Skeletal muscle tissue (tissue), 4 donors: Measurements from ENCODE around the gene MPPED1. TPM values are rescaled to one million over a fixed set of nuclear protein-coding genes. Genes with fewer than 3 reads are reported as not detected.

Source experiments
- H3K27ac ChIP-seq: one replicate; pipeline ENCODE4 v1.7.0; 2013; ENCODE audit warnings: mild to moderate bottlenecking, low read depth, low read length, inconsistent platforms
- H3K27me3 ChIP-seq, 3 donors: one replicate each; pipeline ENCODE4 v1.7.0; 2013; ENCODE audit warnings: low read length in 3 of 3; ENCODE audit not compliant: control insufficient read depth in 3 of 3, insufficient read depth in 3 of 3
- H3K36me3 ChIP-seq, 3 donors: one replicate each; pipeline ENCODE4 v1.7.0; 2013; ENCODE audit warnings: low read length in 3 of 3; ENCODE audit not compliant: control insufficient read depth in 3 of 3, insufficient read depth in 3 of 3
- H3K4me1 ChIP-seq, 3 donors: one replicate each; pipeline ENCODE4 v1.7.0; 2013; ENCODE audit warnings: low read length in 3 of 3, mild to moderate bottlenecking in 3 of 3; ENCODE audit not compliant: control insufficient read depth in 3 of 3, insufficient read depth in 3 of 3
- H3K4me3 ChIP-seq, 3 donors: one replicate each; pipeline ENCODE4 v1.7.0; 2013; ENCODE audit warnings: low read length in 3 of 3
- H3K9ac ChIP-seq, 3 donors: one replicate each; pipeline ENCODE4 v1.7.0; 2013; ENCODE audit warnings: low read length in 3 of 3, mild to moderate bottlenecking in 3 of 3, moderate library complexity in 2 of 3, low read depth in 1 of 3
- H3K9me3 ChIP-seq, 3 donors: one replicate each; pipeline ENCODE4 v1.7.0; 2013; ENCODE audit warnings: low read length in 3 of 3; ENCODE audit not compliant: control insufficient read depth in 3 of 3
- total RNA-seq: library from RNA; depleted of rRNA; stranded (reverse); fragments of >200 nt; gene quantifications from one replicate; pipeline ENCODE4 v1.2.3, GENCODE V29; 2014
- donor health status: Osteomylitis.

MPPED1 gene
- total RNA-seq, 1 donor from 2014 or later: under 0.01 TPM

DNA sequence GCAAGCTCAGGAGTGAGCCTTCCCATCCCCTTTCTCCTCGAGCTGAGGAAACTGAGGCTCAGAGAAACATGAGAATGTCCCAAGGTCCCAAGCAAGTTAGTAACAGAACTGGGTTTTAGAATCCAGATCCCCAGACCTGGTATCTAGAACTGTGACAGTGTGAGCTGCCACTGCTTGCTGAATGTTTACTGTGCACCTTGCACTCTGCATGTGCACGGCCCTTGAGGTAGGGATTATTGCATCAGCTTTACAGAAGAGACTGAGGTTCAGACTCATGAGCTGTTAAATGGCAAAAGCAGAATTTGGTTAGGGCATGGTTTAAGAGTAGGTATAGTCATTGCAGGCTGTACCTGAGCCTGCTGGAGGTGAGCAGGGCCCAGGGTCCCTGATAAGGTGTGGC lies 3.8 kb upstream of the MPPED1 start:
- no peak overlapping the region for H3K9ac ChIP-seq
- peaks cover 49 to 53% (median 50%) of the 10 kb centered on the region in 3 donors for H3K27me3 ChIP-seq
- H3K4me1 ChIP-seq: no peaks in the 10 kb centered on the region
- no peak overlapping the region for H3K4me3 ChIP-seq
- H3K36me3 ChIP-seq: no peaks in the 10 kb centered on the region
- H3K9me3 ChIP-seq: no peaks in the 10 kb centered on the region
- no peak overlapping the region for H3K27ac ChIP-seq

DNA sequence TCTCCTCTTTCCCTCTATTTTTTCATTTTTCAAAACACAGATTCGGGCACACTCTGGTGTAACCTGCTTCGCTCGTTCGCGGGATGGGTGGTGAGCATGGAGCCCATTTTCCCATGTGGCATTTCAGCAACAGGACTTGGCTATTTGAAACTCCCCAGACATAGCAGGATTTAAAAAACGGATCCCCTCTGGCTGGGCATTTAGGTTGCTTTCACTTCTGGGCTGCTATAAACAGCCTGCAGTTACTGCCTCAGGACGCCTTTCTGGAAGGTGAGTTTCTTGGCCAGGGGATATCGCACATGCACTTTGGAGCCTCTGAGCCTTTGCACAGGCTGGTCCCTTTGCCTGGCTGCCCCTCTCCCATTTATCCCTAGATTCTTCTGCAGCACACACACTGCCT lies 2.8 kb upstream of the MPPED1 start:
- Histone ChIP-seq H3K4me1 (no peaks in the 10 kb centered on the region), H3K9ac (no peak overlapping the region), H3K27me3 (peaks cover 59 to 61% (median 60%) of the 10 kb centered on the region in 3 donors), H3K9me3 (no peaks in the 10 kb centered on the region), H3K4me3 (no peak overlapping the region), H3K27ac (no peak overlapping the region), H3K36me3 (no peaks in the 10 kb centered on the region)

DNA sequence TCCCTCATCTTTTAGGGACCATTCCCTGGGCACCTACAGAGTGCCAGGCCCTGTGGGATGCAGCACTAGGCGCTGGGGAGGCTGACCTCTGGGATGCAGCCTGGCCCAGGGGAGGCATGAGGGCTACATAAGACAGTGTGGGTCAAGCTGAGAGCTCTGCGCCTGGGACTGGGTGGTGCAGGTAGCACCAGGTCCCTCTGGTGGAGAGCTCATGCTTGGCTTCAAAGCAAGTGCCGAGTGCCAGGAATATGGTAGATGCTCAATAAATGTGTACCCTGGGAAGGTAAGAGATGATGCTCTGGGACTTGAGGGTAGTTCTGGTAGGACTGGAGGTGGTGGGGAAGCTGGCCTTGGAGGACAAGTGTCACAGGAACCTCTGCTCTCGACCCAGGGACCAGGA lies 2.0 kb upstream of the MPPED1 start:
- no peaks in the 10 kb centered on the region for H3K4me1 ChIP-seq

DNA sequence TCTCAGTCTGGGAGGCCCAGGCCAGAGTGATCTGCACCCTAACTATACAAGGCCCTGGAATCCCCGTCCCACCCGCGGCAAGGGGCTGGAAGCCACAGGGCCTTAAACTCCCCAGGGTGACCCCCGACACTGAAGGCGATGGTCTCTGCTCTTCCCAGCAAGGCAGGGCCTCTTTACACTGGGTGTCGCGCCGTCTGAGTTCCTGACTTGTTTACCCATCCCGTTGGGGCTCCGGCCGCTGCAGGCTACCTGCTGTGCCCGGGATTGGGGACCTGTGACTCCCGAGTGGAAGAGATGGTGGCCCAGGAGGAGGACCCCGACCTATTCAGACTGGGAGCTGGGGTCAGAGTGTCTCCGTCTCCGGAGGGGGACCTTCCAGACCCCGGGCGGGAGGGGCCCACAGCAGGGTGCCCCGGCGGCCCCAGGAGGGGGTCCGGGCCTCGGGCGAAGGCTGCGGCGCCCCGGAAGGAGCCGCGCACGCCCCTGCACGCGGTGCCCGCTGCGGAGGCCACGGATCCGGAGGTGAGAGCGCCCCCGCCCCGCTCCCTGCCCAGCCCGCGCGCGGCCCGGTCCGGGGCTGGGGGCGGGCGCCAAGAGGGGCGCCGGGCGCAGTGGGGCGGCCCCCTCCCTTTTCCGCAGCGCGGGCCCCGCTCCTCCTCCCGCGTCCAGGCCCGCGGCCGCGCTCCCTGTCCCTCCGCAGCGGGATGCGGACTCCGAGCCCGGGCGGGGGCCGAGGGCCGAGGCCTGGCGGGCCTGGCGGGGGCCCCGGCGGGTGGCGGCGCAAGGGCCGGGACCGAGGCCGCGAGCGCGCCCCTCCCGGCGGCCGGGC lies 560 bp upstream of the MPPED1 start:
- no peak overlapping the region for H3K4me3 ChIP-seq

More for the DNA sequence above, 2.0 kb upstream of the MPPED1 start:
- H3K27ac ChIP-seq: no peak overlapping the region
- no peaks in the 10 kb centered on the region for H3K9me3 ChIP-seq
- H3K36me3 ChIP-seq: no peaks in the 10 kb centered on the region
- H3K9ac ChIP-seq: no peak overlapping the region
- H3K27me3 ChIP-seq: peaks cover 55 to 63% (median 62%) of the 10 kb centered on the region in 3 donors
- no peak overlapping the region for H3K4me3 ChIP-seq

DNA sequence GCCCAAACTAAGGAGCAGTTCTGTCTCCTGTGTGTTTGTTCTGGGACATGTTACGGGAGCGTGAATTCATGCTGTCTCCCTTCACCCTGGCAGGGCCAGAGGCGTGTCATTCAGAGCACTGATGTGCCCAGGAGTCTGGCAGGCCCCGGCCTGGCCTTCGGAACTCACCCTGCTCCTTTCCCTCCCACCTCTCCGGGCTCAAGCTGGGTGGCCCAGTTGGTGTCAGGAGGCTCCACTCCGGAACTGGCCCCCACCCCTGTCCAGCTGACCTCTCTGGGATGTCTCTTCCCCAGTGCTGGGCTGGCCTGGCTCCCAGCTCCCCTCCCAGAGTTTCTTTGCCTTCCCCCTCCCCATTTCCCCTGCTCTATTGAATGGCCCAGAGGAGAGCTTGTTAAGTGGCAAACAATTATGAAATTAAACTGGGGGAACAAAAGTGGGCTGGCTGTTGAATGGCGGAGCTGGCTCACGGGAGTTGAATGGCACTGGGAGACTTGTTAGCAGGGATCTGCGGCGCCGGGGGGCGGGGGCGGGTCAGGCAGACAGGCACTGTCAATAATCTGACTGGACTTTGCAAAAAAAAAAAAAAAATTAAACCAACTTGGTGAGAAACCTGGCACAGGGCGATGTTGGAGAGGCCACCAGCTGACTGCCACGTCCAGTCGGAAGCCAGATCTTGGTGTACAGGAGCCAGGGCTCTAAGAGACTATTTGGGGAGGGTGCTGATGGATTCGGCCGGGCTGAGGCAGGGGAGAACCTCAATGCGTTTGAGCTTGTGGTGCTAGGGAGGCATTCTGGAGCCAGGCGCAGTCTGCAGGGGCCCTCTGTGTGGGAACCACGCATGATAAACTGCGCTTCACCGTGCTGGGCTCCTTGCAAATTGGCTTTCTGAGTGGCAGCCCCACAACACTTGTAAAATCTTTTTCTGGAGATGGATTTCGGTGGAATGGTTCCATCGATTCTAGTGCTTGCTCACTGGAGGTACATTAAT lies 1.3 kb downstream of the MPPED1 start:
- H3K4me1 ChIP-seq: no peaks in the 10 kb centered on the region
- no peak overlapping the region for H3K4me3 ChIP-seq
- no peaks in the 10 kb centered on the region for H3K36me3 ChIP-seq
- no peaks in the 10 kb centered on the region for H3K9me3 ChIP-seq
- H3K9ac ChIP-seq: no peak overlapping the region
- H3K27ac ChIP-seq: no peak overlapping the region
- H3K27me3 ChIP-seq: peaks cover 56 to 76% (median 68%) of the 10 kb centered on the region in 3 donors

More for the DNA sequence above, 560 bp upstream of the MPPED1 start:
- Histone ChIP-seq H3K9me3 (no peaks in the 10 kb centered on the region), H3K27ac (no peak overlapping the region), H3K9ac (no peak overlapping the region), H3K4me1 (no peaks in the 10 kb centered on the region), H3K27me3 (peaks cover 60 to 72% (median 67%) of the 10 kb centered on the region in 3 donors), H3K36me3 (no peaks in the 10 kb centered on the region)

DNA sequence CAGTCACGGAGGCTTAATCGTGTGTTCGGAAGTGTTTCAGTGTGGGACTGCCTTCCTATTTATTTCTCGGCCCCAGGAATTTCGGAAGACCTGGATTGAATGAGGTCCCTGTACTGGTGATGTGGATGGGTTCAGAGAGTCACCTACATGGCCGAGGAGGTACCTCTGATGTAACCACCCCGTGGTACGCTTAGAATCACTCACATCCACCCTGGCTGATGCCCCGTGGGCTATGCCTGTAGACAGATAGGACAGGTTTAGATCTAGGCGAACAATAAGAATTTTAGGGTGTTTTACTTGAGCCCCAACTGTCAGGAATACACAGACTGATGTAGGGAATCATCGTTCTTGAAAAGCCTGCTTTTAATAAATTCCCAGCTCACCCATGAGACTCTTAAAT lies 2.0 kb downstream of the MPPED1 start:
- no peaks in the 10 kb centered on the region for H3K36me3 ChIP-seq
- no peak overlapping the region for H3K4me3 ChIP-seq
- peaks cover 58 to 77% (median 69%) of the 10 kb centered on the region in 3 donors for H3K27me3 ChIP-seq
- no peak overlapping the region for H3K27ac ChIP-seq
- H3K9ac ChIP-seq: no peak overlapping the region
- no peaks in the 10 kb centered on the region for H3K4me1 ChIP-seq
- no peaks in the 10 kb centered on the region for H3K9me3 ChIP-seq

DNA sequence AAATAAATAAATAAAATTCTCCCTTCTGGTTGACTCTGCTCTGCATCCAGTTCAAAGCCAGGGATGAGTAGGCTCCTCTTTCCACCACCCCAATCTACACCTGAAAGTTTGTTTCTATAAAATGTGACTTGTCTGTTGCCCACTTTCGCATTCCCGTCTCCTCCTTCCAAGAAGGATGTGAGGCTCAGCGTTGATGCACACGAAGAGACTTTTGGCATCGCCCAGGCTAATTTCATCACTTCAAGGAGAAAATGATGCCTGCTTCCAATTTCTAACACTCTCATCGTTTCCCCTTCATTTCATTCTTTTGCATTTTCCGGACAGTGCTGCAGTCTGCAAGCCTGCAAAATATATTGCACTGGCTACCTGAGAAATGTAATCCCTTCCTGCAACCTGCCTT lies 3.9 kb downstream of the MPPED1 start:
- H3K9ac ChIP-seq: no peak overlapping the region
- H3K9me3 ChIP-seq: no peaks in the 10 kb centered on the region
- peaks cover 58 to 66% (median 59%) of the 10 kb centered on the region in 3 donors for H3K27me3 ChIP-seq
- no peaks in the 10 kb centered on the region for H3K36me3 ChIP-seq
- H3K4me3 ChIP-seq: no peak overlapping the region
- H3K27ac ChIP-seq: no peak overlapping the region
- H3K4me1 ChIP-seq: no peaks in the 10 kb centered on the region

DNA sequence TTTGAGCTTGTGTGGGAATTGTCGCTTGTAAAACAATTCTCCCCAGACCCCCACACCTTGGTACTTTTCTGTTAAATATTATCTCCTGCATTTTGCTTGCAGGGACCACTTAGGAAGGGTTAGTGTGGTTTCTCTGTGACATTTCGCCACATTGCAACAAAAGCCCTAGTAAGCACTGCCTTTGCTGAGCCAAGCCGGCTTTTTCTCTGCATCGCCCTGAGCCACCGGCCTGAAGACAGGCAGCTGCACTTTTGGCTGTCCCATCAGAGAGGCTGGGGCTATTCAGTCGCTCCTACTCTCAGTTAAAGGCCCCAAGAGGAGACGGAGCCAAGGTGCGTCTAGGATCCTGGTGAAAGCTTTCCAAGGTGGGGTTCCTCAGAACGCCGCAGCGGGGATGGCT lies 5.7 kb downstream of the MPPED1 start:
- Histone ChIP-seq H3K4me1 (no peaks in the 10 kb centered on the region), H3K4me3 (no peak overlapping the region), H3K27ac (no peak overlapping the region), H3K9me3 (no peaks in the 10 kb centered on the region), H3K9ac (no peak overlapping the region), H3K36me3 (no peaks in the 10 kb centered on the region), H3K27me3 (peaks cover 64 to 69% (median 64%) of the 10 kb centered on the region in 3 donors)

DNA sequence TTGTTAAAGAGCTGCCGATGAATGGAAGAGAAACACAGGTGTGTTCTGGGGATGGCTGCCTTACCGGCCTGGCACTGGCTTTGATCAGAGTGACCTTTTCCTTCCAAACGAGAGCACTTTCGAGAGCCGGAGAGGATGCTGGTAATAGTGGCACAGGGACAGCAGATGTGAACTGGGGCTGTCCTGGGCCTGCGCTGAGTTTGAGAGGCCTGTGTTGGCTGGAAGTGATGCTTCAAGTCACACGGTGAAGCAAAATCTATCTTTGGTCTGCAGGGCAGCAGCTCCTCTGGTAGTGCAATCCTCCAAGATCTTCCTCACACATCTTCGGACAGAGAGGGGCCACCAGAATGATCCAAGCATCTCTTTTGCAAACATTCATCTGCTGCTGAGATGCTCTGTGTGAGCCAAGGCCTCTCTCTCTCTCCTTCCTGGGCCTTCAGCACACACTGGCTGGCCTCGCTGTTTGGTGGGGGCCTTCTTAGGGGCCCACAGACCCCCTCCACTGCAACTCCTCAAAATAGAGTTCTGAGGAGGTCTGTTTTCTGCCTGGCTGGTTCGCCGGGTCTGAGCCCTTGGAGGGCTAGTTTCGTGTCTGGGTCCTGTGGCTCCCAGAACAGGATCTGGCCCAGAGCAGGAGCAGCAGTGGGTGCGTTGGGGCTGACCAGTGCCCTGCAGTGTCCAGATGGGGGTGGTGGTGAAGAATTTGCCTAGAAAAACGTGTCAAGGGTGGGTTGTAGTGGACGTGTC lies 6.4 kb downstream of the MPPED1 start:
- no peak overlapping the region for H3K4me3 ChIP-seq
- H3K27me3 ChIP-seq: peaks cover 63 to 67% (median 64%) of the 10 kb centered on the region in 3 donors
- H3K27ac ChIP-seq: no peak overlapping the region
- no peaks in the 10 kb centered on the region for H3K9me3 ChIP-seq
- no peaks in the 10 kb centered on the region for H3K36me3 ChIP-seq
- H3K4me1 ChIP-seq: no peaks in the 10 kb centered on the region
- H3K9ac ChIP-seq: no peak overlapping the region
